H1 (cell line): ENCODE data around the gene REPS2. TPM values are rescaled to one million over a fixed set of nuclear protein-coding genes. Genes with fewer than 3 reads are reported as not detected.

ENCODE experiments used
- CTCF ChIA-PET: fragments of 300-600 bp; sonication (Branson Sonifier 250); formaldehyde crosslinking; loops from one replicate; lab custom pipeline; 2021; ENCODE audit not compliant: partially characterized antibody; lab: Charles Lee
- POLR2A ChIA-PET: fragments of 300-600 bp; sonication (Branson Sonifier 250); formaldehyde crosslinking; loops from one replicate; lab custom pipeline; 2021; ENCODE audit warnings: inconsistent platforms; ENCODE audit not compliant: partially characterized antibody; lab: Charles Lee
- DNase-seq, 2 experiments: peaks; one replicate each; pipeline versions ENCODE4 v3.0.0 to v3.0.0-alpha.2; 2010 to 2022; ENCODE audit warnings: low spot score in 2 of 2, low read depth in 1 of 2, mixed read lengths in 1 of 2
- FAIRE-seq: peaks from 2 replicates; lab custom pipeline; 2011; peaks lifted over from hg19 to GRCh38; lab: Jason Lieb, UNC
- H2AFZ ChIP-seq: 2 replicates; pipeline ENCODE4 v1.8.1; 2012; ENCODE audit warnings: low read length, inconsistent platforms
- H2AK5ac ChIP-seq: 2 replicates; pipeline ENCODE4 v1.6.1; 2013; ENCODE audit warnings: low read depth, low read length
- H2BK120ac ChIP-seq: replicated peaks from 2 replicates; pipeline ENCODE3; 2013; ENCODE audit warnings: low read depth, low read length, inconsistent platforms
- H2BK12ac ChIP-seq: 2 replicates; pipeline ENCODE4 v1.6.1; 2013; ENCODE audit warnings: low read depth, low read length
- H2BK15ac ChIP-seq: 2 replicates; pipeline ENCODE4 v1.6.1; 2013; ENCODE audit warnings: low read length
- H2BK20ac ChIP-seq: 2 replicates; pipeline ENCODE4 v1.6.1; 2013; ENCODE audit warnings: low read length
- H2BK5ac ChIP-seq: 2 replicates; pipeline ENCODE4 v1.6.1; 2013; ENCODE audit warnings: low read depth, low read length
- H3K14ac ChIP-seq: 2 replicates; pipeline ENCODE4 v1.6.1; 2013; ENCODE audit warnings: inconsistent platforms; ENCODE audit not compliant: insufficient read length
- H3K18ac ChIP-seq: 2 replicates; pipeline ENCODE4 v1.6.1; 2013; ENCODE audit warnings: low read length; ENCODE audit errors: extremely low read depth
- H3K23ac ChIP-seq: 2 replicates; pipeline ENCODE4 v1.6.1; 2013; ENCODE audit warnings: inconsistent platforms; ENCODE audit not compliant: insufficient read length
- H3K23me2 ChIP-seq: 2 replicates; pipeline ENCODE4 v1.6.1; 2013; ENCODE audit warnings: low read depth, low read length
- H3K27ac ChIP-seq: 2 replicates; pipeline ENCODE4 v1.6.1; 2011; ENCODE audit warnings: low read depth, low read length, inconsistent platforms
- H3K27me3 ChIP-seq, 4 experiments: replicated peaks in 1 of 4; 1 replicate in 1 of 4; 2 replicates in 3 of 4; pipeline versions ENCODE4 v1.6.1 to v1.8.1; 2011 to 2013; ENCODE audit warnings: low read length in 3 of 4, mild to moderate bottlenecking in 3 of 4, inconsistent platforms in 2 of 4, mixed read lengths in 2 of 4, moderate library complexity in 1 of 4; ENCODE audit not compliant: control insufficient read depth in 3 of 4, insufficient read depth in 3 of 4; ENCODE audit errors: extremely low read depth in 1 of 4
- H3K36me3 ChIP-seq, 4 experiments: 2 replicates each; pipeline versions ENCODE4 v1.6.1 to v1.8.1; 2011 to 2013; ENCODE audit warnings: mild to moderate bottlenecking in 4 of 4, low read length in 3 of 4, moderate library complexity in 2 of 4, control low read depth in 1 of 4, inconsistent platforms in 1 of 4; ENCODE audit not compliant: insufficient read depth in 4 of 4, control insufficient read depth in 2 of 4
- H3K4ac ChIP-seq: replicated peaks from 2 replicates; pipeline ENCODE3; 2013; ENCODE audit warnings: low read length, low read depth, mixed read lengths, inconsistent platforms; ENCODE audit not compliant: insufficient read length
- H3K4me1 ChIP-seq, 4 experiments: replicated peaks in 1 of 4; 1 replicate in 1 of 4; 2 replicates in 3 of 4; pipeline versions ENCODE4 v1.6.1 to v1.8.1; 2011 to 2013; ENCODE audit warnings: low read length in 3 of 4, inconsistent platforms in 2 of 4, mixed read lengths in 1 of 4; ENCODE audit not compliant: insufficient read depth in 4 of 4, control insufficient read depth in 3 of 4
- H3K4me2 ChIP-seq, 2 experiments: 2 replicates each; pipeline versions ENCODE4 v1.6.1 to v1.8.1; 2011 to 2013; ENCODE audit warnings: low read depth in 2 of 2, low read length in 2 of 2, control low read depth in 1 of 2, inconsistent platforms in 1 of 2, mild to moderate bottlenecking in 1 of 2; ENCODE audit not compliant: insufficient read depth in 1 of 2
- H3K4me3 ChIP-seq, 4 experiments: fragments of 200-600, 300-600 bp in 1 of 4; sonication (generic), shearing (Covaris generic), sonication (Bioruptor Twin) in 1 of 4; 2 replicates each; pipeline versions ENCODE4 v1.5.1 to v1.8.1; 2011 to 2016; ENCODE audit warnings: low read length in 4 of 4, low read depth in 3 of 4, control low read depth in 2 of 4, inconsistent platforms in 2 of 4, mild to moderate bottlenecking in 2 of 4, mixed read lengths in 1 of 4, moderate library complexity in 1 of 4; ENCODE audit not compliant: insufficient read depth in 2 of 4; ENCODE audit errors: extremely low read depth in 1 of 4
- H3K56ac ChIP-seq: replicated peaks from 2 replicates; pipeline ENCODE3; 2013; ENCODE audit warnings: low read depth, mild to moderate bottlenecking, mixed read lengths, low read length, inconsistent platforms; ENCODE audit not compliant: insufficient read length
- H3K79me1 ChIP-seq: 2 replicates; pipeline ENCODE4 v1.6.1; 2013; ENCODE audit warnings: low read depth, low read length, control low read depth
- H3K79me2 ChIP-seq, 2 experiments: 2 replicates each; pipeline versions ENCODE4 v1.6.1 to v1.8.1; 2012 to 2013; ENCODE audit warnings: low read length in 2 of 2, mild to moderate bottlenecking in 2 of 2, inconsistent platforms in 1 of 2; ENCODE audit not compliant: insufficient read depth in 2 of 2, control insufficient read depth in 1 of 2
- H3K9ac ChIP-seq, 4 experiments: replicated peaks in 1 of 4; 1 replicate in 1 of 4; 2 replicates in 3 of 4; pipeline versions ENCODE4 v1.6.1 to v1.8.1; 2011 to 2013; ENCODE audit warnings: low read depth in 3 of 4, low read length in 3 of 4, control low read depth in 2 of 4, mild to moderate bottlenecking in 2 of 4, moderate library complexity in 2 of 4, inconsistent platforms in 1 of 4; ENCODE audit errors: extremely low read depth in 1 of 4
- H3K9me3 ChIP-seq, 2 experiments: 2 replicates each; pipeline versions ENCODE4 v1.6.1 to v1.8.1; 2012 to 2013; ENCODE audit warnings: mild to moderate bottlenecking in 2 of 2, moderate library complexity in 2 of 2, control low read depth in 1 of 2, inconsistent platforms in 1 of 2, low read depth in 1 of 2, low read length in 1 of 2, mixed read lengths in 1 of 2; ENCODE audit not compliant: insufficient read depth in 2 of 2
- H4K20me1 ChIP-seq, 2 experiments: replicated peaks in 1 of 2; 2 replicates each; pipeline versions ENCODE3 to v1.8.1; 2011 to 2013; ENCODE audit warnings: inconsistent platforms in 2 of 2, low read length in 2 of 2, mild to moderate bottlenecking in 1 of 2; ENCODE audit not compliant: insufficient read depth in 2 of 2, control insufficient read depth in 1 of 2
- H4K5ac ChIP-seq: 2 replicates; pipeline ENCODE4 v1.6.1; 2013; ENCODE audit warnings: low read length, low read depth, mixed read lengths, inconsistent platforms; ENCODE audit not compliant: insufficient read length
- H4K8ac ChIP-seq: 2 replicates; pipeline ENCODE4 v1.8.0; 2013; ENCODE audit warnings: mild to moderate bottlenecking, moderate library complexity, low read length, inconsistent platforms; ENCODE audit not compliant: insufficient read depth; ENCODE audit errors: extremely low read depth
- H4K91ac ChIP-seq: replicated peaks from 2 replicates; pipeline ENCODE3; 2013; ENCODE audit warnings: low read length, mixed read lengths, inconsistent platforms; ENCODE audit not compliant: insufficient read length
- ASH2L ChIP-seq: fragments of 200-600, 300-600 bp; sonication (generic); IDR thresholded peaks from one replicate; pipeline ENCODE4 v1.7.1; 2017; ENCODE audit warnings: low read length
- CBX8 ChIP-seq: fragments of 300-800, 300-1000 bp; sonication (generic); IDR thresholded peaks from 2 replicates; pipeline ENCODE4 v1.7.1; 2016; ENCODE audit warnings: low read depth, low read length, borderline replicate concordance
- CHD2 ChIP-seq: IDR thresholded peaks from 2 replicates; pipeline ENCODE4 v1.6.1; 2012; ENCODE audit warnings: low read length, improper control_type of control experiment
- E2F6 ChIP-seq: IDR thresholded peaks from 2 replicates; pipeline ENCODE4 v1.6.1; 2012; ENCODE audit warnings: inconsistent platforms
- FOSL1 ChIP-seq: IDR thresholded peaks from 2 replicates; pipeline ENCODE4 v1.6.1; 2011; ENCODE audit warnings: mild to moderate bottlenecking, low read depth, low read length, moderate library complexity; ENCODE audit not compliant: insufficient read depth
- JUND ChIP-seq: IDR thresholded peaks from 2 replicates; pipeline ENCODE4 v1.6.1; 2011; ENCODE audit warnings: mild to moderate bottlenecking, improper control_type of control experiment, low read length
- KDM4A ChIP-seq: IDR thresholded peaks from one replicate; pipeline ENCODE4 v1.7.1; 2012; ENCODE audit warnings: low read depth, mild to moderate bottlenecking, moderate library complexity, low read length, inconsistent platforms; ENCODE audit not compliant: severe bottlenecking
- MAFK ChIP-seq: IDR thresholded peaks from 2 replicates; pipeline ENCODE4 v1.6.1; 2012; ENCODE audit warnings: low read depth, mild to moderate bottlenecking, improper control_type of control experiment, low read length
- NANOG ChIP-seq: IDR thresholded peaks from 2 replicates; pipeline ENCODE4 v1.6.1; 2011; ENCODE audit warnings: low read length, low read depth, mild to moderate bottlenecking, inconsistent platforms; ENCODE audit not compliant: insufficient read depth, poor library complexity, severe bottlenecking
- NRF1 ChIP-seq: IDR thresholded peaks from 2 replicates; pipeline ENCODE4 v1.6.1; 2011; ENCODE audit warnings: mild to moderate bottlenecking, low read depth, low read length, improper control_type of control experiment
- SIX5 ChIP-seq: IDR thresholded peaks from 2 replicates; pipeline ENCODE4 v1.6.1; 2011; ENCODE audit warnings: mild to moderate bottlenecking, low read depth, low read length
- USF2 ChIP-seq: IDR thresholded peaks from 2 replicates; pipeline ENCODE4 v1.6.1; 2011; ENCODE audit warnings: low read length, improper control_type of control experiment
- ZNF274 ChIP-seq: IDR thresholded peaks from 2 replicates; pipeline ENCODE4 v1.7.0; 2012; ENCODE audit warnings: low read length, borderline replicate concordance; ENCODE audit errors: extremely low read depth
- WGBS, 2 experiments: shearing (Covaris generic) in 1 of 2; methylation state at CpG; one replicate each; pipeline versions ENCODE4 v1.1.6 to v1.1.7; 2013 to 2015; ENCODE audit warnings: low lambda C conversion rate in 2 of 2, mixed read lengths in 2 of 2, inconsistent platforms in 1 of 2, low coverage in 1 of 2, missing lambda C conversion rate in 1 of 2; ENCODE audit not compliant: insufficient replicate concordance in 2 of 2, insufficient coverage in 1 of 2, insufficient read length in 1 of 2; ENCODE audit errors: extremely low coverage in 1 of 2, missing lambda C conversion rate in 1 of 2; 5-methylcytosine and 5-hydroxymethylcytosine counted together
- polyA plus RNA-seq, 7 experiments: library from polyadenylated mRNA; depleted of rRNA in 3 of 7; stranded (reverse) in 5 of 7; unstranded in 2 of 7; fragments of >200 nt in 5 of 7; fragments of 200-250 nt in 2 of 7; gene quantifications; 1 replicate in 5 of 7; 2 replicates in 1 of 7; 4 replicates in 1 of 7; pipeline versions ENCODE4 v1.2.1 to v1.2.3, GENCODE V29; 2011 to 2013; ENCODE audit warnings: missing spikeins in 2 of 7, mixed read lengths in 2 of 7
- total RNA-seq: library from RNA; stranded (reverse); fragmentation: NEBNext Ultra II Directional; extraction: Animal tissue kit (Norgen Biotek cat#: 25700); gene quantifications from 2 replicates; pipeline ENCODE4 v1.2.1, GENCODE V29; 2021

Gene REPS2
- total and polyA plus RNA-seq, 2 of the 8 experiments (the other 6 are each of a cell fraction or from before 2014, with no cell fraction given), result 0.79 to 4.3 TPM

DNA sequence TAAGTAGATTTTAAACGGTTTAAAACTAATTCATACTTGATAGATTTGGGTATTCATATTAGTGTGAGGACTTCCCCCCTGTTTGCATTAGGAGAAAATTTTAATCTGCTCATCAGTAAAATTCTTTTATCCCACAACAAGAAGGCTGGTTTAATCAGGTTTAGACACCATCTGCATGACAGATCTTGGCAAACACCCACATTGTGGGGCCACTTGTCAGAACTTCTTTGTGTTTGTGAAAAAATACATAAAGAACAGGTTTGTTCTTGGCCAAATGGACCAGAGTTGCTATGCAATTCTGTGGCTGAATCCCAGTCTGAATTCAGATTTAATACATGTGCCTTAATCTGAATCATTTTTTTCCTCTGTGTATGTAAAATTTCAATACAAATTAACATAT, 121.1 kb downstream of the REPS2 start:
- Histone ChIP-seq H2BK15ac (no peak overlapping the region), H2BK20ac (no peak overlapping the region), H3K14ac (no peak overlapping the region), H3K23ac (no peak overlapping the region), H3K4ac (no peak overlapping the region), H3K23me2 (no peaks in the 10 kb centered on the region), H3K9me3 (no peaks in the 10 kb centered on the region), H3K27me3 (no peaks in the 10 kb centered on the region), H4K20me1 (no peaks in the 10 kb centered on the region), H4K8ac (no peak overlapping the region), H2BK5ac (no peak overlapping the region), H3K27ac (no peak overlapping the region), H3K36me3 (no peaks in the 10 kb centered on the region), H3K79me1 (no peaks in the 10 kb centered on the region), H3K79me2 (no peaks in the 10 kb centered on the region), H2BK12ac (no peak overlapping the region), H2AK5ac (no peak overlapping the region), H3K18ac (no peak overlapping the region), H3K4me3 (no peak overlapping the region), H3K56ac (no peak overlapping the region), H3K4me2 (no peak overlapping the region), H4K91ac (no peak overlapping the region), H3K4me1 (no peaks in the 10 kb centered on the region), H2AFZ (no peak overlapping the region), H4K5ac (no peak overlapping the region), H3K9ac (no peak overlapping the region), H2BK120ac (no peak overlapping the region)
- TF ChIP-seq ZNF274 (no peak), CHD2 (no peak), NRF1 (no peak), E2F6 (no peak), FOSL1 (no peak), CBX8 (no peak), USF2 (no peak), ASH2L (no peak), JUND (no peak), MAFK (no peak), KDM4A (no peak), SIX5 (no peak), NANOG (no peak)
- ChIA-PET POLR2A (no interaction called here), CTCF (interaction anchor here (0.7 kb wide), 1 partner anchor 734 kb away, joined by 3 read pairs; no protein-coding TSS in a partner anchor)
- 82% methylated on average over 1 of the region's 1 CpG; no CpG with 5 or more reads in 1 of the 2 experiments for WGBS, 2 experiments
- DNase-seq, result no peak
- FAIRE-seq, result no peak
